ENCODE results near the gene COL23A1.

COL23A1 gene

GRCh38 chr5:178551468-178551867 lies 38.7 kb downstream of the COL23A1 start:
- DNase-seq = no peak

DNA sequence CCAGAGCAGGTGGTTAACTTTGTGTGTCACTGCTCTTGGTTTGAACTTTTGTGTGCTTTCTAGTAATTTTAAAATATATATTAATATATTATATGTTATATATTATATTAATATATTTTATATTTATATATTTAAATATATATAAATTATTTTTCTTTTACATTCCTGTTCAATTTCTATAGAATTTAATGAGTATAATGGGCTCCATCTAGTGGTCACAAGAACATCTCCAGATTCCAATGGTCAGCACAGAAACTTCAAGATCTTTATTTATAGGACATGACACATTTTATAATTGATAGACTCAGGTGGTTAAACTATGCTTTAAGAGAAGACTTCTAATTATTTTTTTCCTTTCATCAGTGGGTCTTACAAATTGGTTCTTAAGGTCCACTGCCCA lies 39.1 kb downstream of the COL23A1 start:
- DNase-seq = peak; percentile 14

GRCh38 chr5:178548746-178549145 lies 41.4 kb downstream of the COL23A1 start:
- DNase-seq = no peak

DNA sequence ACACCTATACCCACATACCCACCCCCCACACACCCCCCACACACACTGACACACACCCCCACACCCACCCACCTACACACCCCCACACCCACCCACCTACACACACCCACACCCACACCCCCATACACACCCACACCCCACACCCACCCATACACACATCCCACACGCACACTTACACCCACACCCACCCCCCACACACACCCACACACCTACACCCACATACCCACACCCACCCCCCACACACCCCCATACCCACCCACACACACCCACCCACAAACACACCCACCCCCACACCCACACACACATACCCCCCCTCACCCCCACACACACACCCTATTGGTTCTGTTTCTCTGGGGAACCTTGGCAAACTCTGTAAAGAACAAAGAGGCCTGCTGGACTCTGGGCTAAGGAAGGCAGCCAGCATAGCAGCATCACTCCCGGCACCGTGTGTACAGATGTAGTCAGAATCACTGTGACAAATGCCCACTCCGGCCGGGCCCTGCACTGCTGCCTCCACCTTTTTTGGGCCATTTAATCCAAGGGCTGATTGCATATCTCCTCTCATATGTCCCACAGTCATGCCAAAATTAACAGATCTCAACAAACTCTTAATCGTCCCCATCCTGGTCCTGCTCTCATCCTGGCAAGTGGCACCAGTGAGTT lies 42.3 kb downstream of the COL23A1 start:
- DNase-seq = no peak

GRCh38 chr5:178547052-178547666 lies 43.0 kb downstream of the COL23A1 start:
- no peak for DNase-seq

GRCh38 chr5:178546675-178547033 lies 43.5 kb downstream of the COL23A1 start:
- no peak for DNase-seq

- no peak for DNase-seq
Measured at GRCh38 chr5:178545941-178546674, 44.1 kb downstream of the COL23A1 start.

- no peak for DNase-seq
Measured at GRCh38 chr5:178545176-178545575, 45.0 kb downstream of the COL23A1 start.

DNA sequence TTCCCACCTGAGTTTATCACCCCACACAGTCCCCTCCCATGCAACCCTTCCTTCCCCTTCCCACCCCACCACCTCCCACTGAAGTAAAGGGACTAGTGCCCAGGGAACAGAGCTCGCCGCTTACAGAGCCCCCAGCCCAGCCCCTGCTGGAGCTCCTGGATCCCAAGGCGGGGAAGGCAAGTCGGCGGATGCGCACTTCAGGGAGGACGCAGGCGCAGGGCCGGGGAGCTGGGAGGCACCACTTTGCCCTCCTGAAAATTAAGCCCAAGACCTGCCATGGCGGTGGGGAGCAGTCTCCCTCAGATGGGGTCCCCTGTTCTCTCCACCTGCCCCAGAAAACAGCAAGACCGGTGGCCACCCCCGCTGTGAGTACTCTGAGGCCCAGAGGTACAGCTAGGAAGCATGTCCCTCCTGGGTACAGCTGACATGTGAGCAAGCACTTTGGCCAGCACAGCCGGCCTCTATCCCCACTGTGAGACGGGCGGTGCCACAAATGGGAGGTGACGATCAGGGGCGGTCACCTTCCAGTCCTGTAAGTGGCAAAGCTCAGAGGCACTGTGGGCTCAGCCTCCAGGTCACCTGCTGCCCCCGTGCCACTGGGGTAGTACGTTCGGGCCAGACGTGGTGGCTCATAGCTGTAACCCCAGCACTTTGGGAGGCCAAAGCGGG lies 45.9 kb downstream of the COL23A1 start:
- no peak for DNase-seq

DNA sequence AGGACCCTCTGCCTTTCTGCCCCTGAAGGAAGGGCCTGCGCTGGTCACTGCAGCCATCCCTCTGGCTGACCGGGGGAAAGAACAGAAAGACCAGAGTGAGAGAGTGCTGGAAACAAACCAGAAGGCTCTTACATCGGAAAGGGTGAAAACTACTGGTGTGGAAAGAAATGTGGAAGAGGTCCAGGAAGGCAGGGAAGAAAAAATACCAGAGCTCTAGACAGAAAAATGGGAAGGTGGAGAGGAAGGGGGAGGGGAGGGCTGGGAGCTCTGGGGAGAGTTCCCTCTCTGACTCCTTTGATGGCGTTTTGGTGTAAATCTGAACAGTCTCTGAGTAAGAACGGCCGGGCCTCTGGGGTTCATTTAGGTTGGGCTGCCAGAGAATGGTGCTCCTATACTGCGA lies 47.7 kb downstream of the COL23A1 start:
- DNase-seq = no peak

- DNase-seq = no peak
Measured at GRCh38 chr5:178540526-178540925, 49.7 kb downstream of the COL23A1 start.

GRCh38 chr5:178538741-178539229 lies 51.4 kb downstream of the COL23A1 start:
- no peak for DNase-seq

GRCh38 chr5:178537467-178538371 lies 52.5 kb downstream of the COL23A1 start:
- peak; percentile 17 for DNase-seq

- no peak for DNase-seq
Measured at GRCh38 chr5:178536541-178537466, 53.4 kb downstream of the COL23A1 start.

DNA sequence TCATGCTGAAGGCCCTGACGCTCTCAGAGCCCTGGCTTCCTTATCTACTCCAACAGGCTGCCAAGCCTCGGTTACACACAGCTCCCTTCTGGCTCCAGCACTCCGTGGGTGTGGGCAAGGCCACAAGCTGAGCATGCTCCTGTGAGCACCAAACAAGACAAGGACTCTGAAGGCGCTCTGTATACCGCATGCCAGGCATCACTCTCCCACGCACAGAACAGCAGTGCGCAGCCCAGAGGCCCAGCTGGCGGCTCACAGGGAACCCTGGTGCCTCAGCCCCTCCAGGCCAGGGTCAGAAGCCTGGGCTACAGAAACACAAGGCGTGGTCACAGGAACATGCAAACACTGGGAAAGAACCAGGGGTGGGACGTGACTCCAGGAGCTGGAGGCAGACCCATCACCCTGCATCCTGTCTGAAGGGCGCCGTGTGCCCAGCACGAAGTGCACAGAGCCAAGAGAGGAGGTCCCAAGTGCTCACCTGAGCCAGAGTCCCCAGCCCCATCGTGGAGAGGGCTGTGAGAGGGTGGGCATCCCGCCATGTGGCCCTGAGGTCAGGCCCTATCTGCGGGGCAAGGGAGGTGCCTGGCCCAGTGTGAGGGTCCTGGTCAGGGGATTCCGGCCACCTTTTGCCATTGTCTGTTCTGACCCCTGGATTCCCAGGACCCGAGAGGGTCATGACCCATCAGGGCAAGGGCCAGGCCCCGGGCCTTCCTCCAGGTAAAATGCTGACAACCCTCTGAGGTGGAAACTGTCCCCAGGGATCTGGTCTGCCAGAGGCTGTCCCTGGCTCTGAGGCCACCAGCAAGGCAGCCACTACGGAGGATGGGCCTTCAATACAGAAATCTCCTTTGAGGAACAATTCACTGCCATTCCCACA lies 54.7 kb downstream of the COL23A1 start:
- DNase-seq = no peak

DNA sequence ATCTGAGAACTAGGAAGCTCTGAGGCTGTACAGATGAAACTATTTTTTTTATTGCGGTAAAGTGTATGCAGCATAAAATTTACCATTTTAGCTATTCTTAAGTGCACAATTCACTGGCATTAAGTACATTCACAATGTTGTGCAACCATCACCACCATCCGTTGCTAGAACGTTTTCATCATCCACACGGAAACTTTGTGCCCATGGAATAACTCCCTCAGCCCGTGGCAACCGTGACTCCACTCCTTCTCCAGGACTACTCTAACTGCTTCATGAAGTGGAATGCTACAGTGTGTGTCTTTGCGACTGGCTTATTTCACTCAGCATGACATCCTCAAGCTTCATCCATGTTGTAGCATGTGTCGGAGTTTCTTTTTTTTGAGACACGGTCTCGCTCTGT lies 57.1 kb downstream of the COL23A1 start:
- no peak for DNase-seq

DNA sequence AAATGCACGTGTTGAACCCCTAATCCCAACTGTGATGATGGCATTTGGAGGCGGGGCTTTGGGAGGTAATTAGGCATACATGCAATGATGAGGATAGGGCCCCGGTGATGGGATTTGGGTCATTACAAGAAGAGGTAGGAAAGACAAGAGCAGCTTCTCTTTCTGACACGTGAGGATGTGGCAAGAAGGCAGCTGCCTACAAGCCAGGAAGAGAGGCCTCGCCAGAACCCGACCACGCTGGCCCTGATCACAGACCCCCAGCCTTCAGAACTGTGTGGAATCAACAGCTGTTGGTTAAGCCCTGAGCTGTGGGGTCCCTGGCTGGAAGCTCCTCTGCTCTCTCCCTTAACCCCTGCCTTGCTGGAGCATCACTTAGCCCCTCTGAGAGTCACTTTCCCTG lies 57.5 kb downstream of the COL23A1 start:
- peak; percentile 53 for DNase-seq

DNA sequence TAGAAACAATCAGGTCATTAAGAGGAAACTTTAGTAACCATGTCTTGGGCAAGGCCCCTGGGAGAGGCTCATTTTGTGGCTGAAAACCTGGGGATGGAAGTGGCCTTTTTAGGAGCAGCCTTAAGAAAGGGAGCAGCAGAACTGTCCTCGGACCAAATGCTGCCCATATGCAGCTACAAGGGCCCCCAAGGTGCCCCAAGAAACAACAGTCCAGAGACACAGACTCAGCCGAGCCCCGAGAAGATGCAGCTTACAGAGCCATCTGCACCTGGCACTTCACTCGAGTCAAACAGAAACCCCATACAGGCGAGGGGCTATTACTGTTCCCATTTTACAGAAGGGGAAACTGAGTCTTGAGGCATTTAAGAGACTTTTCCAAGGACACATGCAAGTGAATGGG lies 58.0 kb downstream of the COL23A1 start:
- peak; percentile 45 for DNase-seq

- no peak for DNase-seq
Measured at GRCh38 chr5:178531786-178532185, 58.4 kb downstream of the COL23A1 start.

DNA sequence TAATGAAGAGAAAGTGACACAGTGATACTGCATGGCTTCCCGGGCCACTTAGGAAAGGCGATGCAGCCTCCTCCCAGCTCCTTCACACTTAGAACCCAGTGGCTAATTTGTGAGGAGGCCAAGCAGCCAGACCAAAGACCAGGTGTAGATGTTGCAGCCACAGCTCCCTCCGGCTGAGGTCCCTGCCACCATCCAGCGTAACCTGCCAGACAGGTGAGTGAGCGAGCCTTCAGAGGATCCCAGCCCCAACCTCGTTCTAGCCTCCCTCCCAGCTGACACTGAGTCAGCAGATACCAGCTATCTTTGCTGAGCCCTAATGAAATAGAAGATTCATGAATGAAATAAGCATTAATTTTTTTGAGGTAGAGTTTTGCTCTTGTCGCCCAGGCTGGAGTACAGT lies 59.7 kb downstream of the COL23A1 start:
- no peak for DNase-seq

Data from NCI-H82 (cell line).